GM19099 (cell line): Measurements from ENCODE around the gene CYP39A1.

Experiments
- POLR2A ChIP-seq: IDR thresholded peaks from 3 replicates; pipeline ENCODE4 v1.6.1; 2011; ENCODE audit warnings: low read depth; ENCODE audit not compliant: insufficient read length; ENCODE audit errors: extremely low read depth

CYP39A1 gene

DNA sequence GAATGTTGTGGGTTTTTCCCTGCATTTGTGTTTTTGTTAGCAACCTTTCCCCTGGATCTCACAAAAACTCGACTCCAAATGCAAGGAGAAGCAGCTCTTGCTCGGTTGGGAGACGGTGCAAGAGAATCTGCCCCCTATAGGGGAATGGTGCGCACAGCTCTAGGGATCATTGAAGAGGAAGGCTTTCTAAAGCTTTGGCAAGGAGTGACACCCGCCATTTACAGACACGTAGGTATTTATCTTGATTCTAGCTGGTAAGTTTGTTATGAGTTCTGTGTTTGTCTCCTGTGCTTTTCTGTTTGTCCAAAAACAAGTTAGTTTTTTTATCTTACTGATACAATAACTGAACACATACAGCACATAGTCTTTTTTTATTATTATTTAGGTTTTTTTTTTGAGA lies 3.2 kb upstream of the CYP39A1 start:
- no peak for TF ChIP-seq POLR2A

DNA sequence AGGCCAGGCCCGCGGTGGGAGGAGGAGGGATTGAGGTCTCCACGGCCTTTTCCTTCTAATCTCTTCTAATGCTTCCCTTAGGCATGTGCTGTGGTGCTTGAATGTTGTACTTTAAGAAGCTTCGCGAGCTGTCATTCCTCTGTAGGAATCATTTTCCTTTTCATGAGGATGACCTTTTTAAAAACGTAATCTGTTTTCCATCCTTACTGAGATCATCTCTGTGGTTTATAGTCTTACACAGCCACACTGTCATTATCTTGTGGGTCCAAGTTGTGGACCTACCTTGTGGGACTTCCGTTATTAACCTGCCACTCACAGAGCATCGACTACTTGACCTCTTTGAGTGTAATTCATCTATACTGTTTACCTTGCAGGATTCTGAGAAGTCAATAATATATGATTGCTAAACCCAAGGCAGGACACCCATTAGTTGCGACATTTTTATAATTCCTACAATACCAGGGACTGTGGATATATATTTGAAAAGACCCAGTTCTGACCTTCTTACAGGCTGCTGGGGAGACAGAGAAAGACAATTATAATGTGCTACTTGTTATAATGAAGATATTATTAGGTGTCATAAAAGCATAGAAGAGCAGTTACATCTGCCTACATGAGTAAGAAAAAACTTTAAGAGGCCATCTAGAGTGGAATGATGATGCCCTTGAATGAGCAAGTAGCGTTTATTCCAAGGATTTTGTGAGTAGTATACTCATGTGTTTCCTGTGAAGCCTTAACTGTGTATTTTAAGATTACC lies 999 bp upstream of the CYP39A1 start:
- TF ChIP-seq POLR2A = no peak

GRCh38 chr6:46652232-46652602 lies 401 bp downstream of the CYP39A1 start:
- no peak for TF ChIP-seq POLR2A

GRCh38 chr6:46651816-46652215 lies 802 bp downstream of the CYP39A1 start:
- TF ChIP-seq POLR2A = no peak

GRCh38 chr6:46651006-46651405 lies 1.6 kb downstream of the CYP39A1 start:
- no peak for TF ChIP-seq POLR2A

DNA sequence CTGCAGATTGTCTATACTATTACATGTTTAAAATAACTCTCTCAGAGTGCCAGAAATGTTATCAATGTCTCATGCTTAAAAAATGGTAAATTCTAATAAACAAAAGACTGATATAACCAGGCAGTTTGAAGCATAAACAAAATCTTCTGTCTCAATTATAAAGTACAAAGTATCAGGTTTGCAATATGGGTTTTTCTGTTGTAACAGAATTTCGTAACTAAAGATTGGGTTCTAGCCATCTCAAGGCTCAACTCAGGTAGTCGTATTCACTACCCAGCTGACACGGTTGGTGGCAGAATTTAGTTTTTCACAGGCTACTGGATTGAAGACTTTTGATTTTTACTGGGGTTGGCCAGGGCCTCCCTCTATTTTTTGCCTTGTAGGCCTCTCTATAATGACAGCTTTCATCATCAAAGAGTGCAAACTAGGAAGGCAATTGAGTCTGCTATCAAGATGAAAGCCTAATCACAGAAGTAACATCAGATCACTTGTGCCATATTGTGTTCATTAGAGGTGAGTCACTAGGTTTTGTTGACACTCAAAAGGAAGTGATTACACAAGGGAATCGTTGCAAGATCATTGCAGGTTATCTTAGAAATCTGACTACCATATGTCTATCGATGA lies 3.6 kb downstream of the CYP39A1 start:
- TF ChIP-seq POLR2A = no peak

- no peak for TF ChIP-seq POLR2A
Observed at GRCh38 chr6:46645265-46645664, 7.4 kb downstream of the CYP39A1 start.

DNA sequence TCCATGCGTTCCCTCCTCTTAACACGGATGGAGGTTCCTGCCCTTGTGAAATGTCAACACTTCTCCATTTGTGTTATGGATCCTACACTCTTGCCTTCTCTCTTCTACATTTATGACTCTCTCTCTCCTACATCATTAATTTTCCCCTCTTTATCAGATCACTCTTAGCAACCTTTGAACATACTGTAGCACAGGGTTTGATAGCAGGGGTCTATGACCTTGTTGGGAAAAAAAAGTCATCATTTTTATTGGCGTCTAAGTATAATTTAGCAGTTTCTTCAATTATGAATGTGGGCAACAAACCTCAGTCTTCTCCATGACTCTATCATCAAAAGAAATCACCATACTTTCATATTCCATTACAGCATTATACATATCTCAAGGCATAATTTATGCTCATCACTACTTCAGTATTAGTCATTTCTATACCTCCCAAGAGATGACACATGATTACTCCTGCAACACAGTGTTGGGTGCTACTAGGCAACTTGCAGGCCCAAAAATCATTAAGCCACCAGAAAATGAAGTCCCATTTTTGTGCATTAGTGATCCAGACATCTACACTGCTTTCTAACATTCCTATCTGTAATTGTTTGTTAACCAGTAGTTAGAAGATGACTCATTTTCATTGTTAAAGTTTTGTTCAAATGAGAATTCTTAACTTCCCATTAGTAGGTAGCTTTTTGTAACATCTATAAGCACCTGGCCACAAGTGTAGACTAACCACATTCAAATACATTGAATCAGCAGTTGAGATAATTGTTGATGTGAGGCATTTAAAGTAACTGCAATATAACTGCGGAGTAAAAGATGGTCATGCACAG lies 9.5 kb downstream of the CYP39A1 start:
- TF ChIP-seq POLR2A = no peak

GRCh38 chr6:46638650-46639049 lies 14.0 kb downstream of the CYP39A1 start:
- no peak for TF ChIP-seq POLR2A

DNA sequence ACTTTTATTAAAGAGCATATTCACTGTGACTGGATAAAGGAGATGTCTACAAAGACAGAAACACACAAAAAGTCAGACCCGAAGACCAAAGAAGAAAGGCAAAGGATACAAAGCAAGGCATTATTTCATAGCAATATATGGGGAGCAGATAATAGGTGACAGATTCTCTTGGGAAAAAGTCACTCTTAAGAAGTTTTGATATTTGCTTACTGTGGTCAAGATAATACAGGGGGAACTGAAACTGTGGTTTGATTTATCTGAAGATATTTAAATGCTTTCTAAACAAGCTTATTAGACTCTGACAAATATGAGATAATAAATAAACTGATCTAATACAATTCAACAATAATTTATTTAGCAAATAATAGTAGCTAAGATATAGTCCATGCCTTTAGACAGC lies 14.7 kb downstream of the CYP39A1 start:
- no peak for TF ChIP-seq POLR2A

DNA sequence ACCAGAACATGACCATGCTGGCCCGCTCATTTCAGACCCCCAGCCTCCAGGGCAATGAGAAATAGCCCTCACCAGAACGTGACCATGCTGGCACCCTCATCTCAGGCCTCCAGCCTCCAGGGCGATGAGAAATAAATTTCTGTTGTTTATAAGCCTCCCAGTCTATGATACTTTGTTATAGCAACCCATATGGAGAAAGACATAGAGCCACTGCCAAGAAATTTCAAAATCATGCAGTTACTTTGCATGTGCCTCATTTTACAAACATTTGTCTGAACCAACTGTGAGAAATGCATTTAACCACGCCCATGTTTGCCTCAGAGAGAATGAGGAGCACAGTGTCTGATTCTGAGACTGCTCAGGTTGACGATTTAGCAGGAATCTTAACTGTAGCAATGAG lies 15.5 kb downstream of the CYP39A1 start:
- no peak for TF ChIP-seq POLR2A

DNA sequence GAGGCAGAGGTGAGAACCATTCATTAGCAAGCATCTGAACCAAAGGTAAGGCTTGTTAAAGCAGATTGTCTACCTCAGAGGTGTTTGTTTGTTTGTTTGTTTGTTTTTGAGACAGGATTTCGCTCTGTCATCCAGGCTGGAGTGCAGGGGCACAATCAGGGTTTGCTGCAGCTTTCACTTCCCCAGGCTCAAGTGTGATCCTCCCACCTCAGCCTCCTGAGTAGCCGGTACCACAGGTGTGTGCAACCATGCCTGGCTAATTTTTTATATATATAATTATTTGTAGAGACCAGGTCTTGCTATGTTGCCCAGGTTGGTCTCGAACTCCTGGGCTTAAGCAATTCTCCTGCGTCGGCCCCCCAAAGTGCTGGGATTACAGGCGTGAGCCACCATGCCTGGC lies 17.2 kb downstream of the CYP39A1 start:
- no peak for TF ChIP-seq POLR2A

DNA sequence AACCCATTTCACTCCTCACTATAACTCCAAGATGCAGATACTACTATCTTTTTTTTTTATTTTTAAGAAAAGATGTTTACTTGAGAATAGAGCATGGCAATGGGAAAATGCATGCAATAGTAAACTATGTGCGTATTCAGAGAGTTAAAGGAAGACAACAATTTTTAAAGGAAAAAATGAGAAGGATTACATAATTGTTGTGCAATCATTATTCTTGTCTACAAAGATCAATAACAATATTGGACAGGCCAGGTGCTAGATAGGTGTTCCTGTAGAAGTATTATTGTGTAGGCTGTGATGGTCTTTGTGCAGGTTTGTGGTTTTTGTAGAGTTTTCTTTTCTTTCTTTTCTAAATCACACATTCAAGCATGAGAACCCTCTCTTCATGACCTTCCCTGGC lies 20.6 kb downstream of the CYP39A1 start:
- TF ChIP-seq POLR2A = no peak

- TF ChIP-seq POLR2A = no peak
Observed at GRCh38 chr6:46629691-46630090, 22.9 kb downstream of the CYP39A1 start.

- no peak for TF ChIP-seq POLR2A
Observed at GRCh38 chr6:46628976-46629375, 23.6 kb downstream of the CYP39A1 start.

- no peak for TF ChIP-seq POLR2A
Observed at GRCh38 chr6:46628498-46628897, 24.1 kb downstream of the CYP39A1 start.
